PC-9 (cell line): ENCODE results near the gene MPND.

Experiments
- EZH2 ChIP-seq: fragments of 200-600 bp; sonication (generic); IDR thresholded peaks from 2 replicates; pipeline ENCODE4 v1.8.0; 2017; ENCODE audit warnings: antibody characterized with exemption, low read depth
- TF ChIP-seq, protein P1 (sequence below): fragments of 200-600 bp; sonication (generic); conservative IDR thresholded peaks from 2 replicates; pipeline ENCODE4 v1.6.1; 2017; ENCODE audit warnings: mixed run types, antibody characterized with exemption, mild to moderate bottlenecking, moderate library complexity

DNA sequence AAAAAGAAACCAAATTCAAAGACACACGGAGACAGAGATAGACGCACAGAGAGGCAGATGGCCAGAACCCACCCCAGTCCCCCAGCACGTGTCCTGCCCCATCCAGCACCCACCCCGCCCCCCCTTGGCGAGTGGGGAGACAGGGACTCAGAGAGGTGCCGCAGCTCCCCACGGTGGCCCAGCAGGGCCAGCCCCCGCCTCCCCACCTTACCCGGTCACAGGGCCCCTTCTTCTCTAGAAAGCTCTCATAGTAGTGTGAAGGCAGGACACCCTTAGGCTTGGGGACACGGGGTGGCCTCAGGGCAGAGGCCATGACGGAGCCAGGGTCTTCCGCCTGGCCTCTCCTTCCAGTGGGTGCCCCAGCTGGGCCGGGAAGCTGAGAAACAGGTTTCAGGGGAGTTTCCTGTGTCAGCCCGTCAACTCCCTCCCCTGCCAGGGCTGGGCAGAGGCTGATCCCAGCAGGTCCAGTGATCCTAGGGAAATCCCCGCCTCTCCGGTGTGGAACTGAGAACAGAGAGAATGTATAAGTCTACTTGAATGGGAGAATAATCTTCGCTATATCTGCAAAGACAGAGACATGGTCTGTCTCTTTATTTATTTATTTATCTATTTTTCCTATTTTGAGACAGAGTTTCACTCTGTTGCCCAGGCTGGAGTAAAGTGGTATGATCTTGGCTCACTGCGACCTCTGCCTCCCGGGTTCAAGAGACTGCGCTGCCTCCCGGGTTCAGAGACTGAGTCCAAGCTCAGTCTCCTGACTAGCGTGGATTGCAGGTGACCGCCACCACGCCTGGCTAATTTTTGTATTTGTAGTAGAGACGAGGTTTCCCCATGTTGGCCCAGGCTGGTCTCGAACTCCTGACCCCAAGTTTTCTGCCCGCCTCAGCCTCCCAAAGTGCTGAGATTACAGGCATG is 4.7 kb upstream of the MPND start, which contains the start of gene STAP2:
- TF ChIP-seq, protein P1, sequence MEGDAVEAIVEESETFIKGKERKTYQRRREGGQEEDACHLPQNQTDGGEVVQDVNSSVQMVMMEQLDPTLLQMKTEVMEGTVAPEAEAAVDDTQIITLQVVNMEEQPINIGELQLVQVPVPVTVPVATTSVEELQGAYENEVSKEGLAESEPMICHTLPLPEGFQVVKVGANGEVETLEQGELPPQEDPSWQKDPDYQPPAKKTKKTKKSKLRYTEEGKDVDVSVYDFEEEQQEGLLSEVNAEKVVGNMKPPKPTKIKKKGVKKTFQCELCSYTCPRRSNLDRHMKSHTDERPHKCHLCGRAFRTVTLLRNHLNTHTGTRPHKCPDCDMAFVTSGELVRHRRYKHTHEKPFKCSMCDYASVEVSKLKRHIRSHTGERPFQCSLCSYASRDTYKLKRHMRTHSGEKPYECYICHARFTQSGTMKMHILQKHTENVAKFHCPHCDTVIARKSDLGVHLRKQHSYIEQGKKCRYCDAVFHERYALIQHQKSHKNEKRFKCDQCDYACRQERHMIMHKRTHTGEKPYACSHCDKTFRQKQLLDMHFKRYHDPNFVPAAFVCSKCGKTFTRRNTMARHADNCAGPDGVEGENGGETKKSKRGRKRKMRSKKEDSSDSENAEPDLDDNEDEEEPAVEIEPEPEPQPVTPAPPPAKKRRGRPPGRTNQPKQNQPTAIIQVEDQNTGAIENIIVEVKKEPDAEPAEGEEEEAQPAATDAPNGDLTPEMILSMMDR, result no peak
- TF ChIP-seq EZH2, result no peak
